ENCODE data around the gene SH3PXD2A. TPM values are rescaled to one million over a fixed set of nuclear protein-coding genes. Genes with fewer than 3 reads are reported as not detected.
A peak's percentile ranks its signal among the peaks of the same experiment; 100 is the strongest.

Gene SH3PXD2A
- total and polyA plus RNA-seq, 5 donors from 2014 or later = 0.24 to 15.4 (median 0.47) TPM

DNA sequence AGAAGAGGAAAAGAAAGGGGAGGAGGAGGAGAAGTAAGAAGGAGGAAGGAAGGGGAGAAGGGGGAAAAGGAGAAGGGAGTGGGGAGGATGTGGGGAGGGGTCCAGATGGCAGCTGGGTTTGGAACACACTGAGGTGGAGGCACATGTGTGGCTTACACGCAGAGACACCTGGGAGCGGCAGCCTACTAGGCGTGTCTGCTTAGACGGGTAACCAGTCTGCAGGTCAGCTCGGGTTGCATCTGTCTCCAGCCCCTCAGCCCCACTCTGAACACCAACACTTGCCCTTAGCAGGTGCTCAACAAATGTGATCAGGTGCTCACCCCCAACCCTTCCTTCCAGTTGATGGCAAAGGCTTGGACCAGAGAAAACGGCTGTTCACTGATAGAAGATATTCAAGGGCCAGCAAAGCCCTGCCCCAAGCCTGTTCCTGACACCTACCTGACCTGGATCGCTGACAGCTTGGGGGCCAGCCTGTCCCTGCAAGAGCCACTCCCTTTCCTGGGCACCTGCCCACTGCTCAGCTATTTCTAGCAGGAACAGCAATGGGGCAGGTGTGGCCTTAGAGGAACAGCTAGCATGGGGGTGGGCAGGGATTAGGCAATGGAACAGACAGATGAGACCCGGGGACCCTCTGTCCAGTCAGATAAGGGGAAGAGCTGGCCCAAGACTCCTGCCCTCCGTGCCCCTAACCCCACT, 70.5 kb downstream of the SH3PXD2A start:
- H3K4me3 Mint-ChIP-seq = no peak overlapping the region
- no peaks in the 10 kb centered on the region for H3K36me3 ChIP-seq (ENCODE audit: control insufficient read depth, insufficient read depth, low read length)
- ATAC-seq (ENCODE audit: low read depth in 2 of 2) (no peak), DNase-seq (no peak)
- H3K27ac ChIP-seq (ENCODE audit: insufficient read depth, low read length, poor library complexity, severe bottlenecking) = no peak overlapping the region
- peaks cover 4 to 24% (median 8%) of the 10 kb centered on the region in 4 donors for H3K4me1 Mint-ChIP-seq
- H3K9me3 ChIP-seq (ENCODE audit: control insufficient read depth in 2 of 2, low read length in 2 of 2) = no peaks in the 10 kb centered on the region
- peaks cover 6% of the 10 kb centered on the region for H3K27me3 Mint-ChIP-seq
- H3K27ac Mint-ChIP-seq = peak overlapping the region in 2 of 3 donors; percentile 9 to 77
- no peak overlapping the region for H3K4me3 ChIP-seq (ENCODE audit: low read depth, low read length)
- H3K36me3 Mint-ChIP-seq = peaks cover 5% of the 10 kb centered on the region
- H3K27me3 ChIP-seq (ENCODE audit: control insufficient read depth, insufficient read depth, low read length) = no peaks in the 10 kb centered on the region
- peaks cover 7% of the 10 kb centered on the region for H3K4me1 ChIP-seq (ENCODE audit: control insufficient read depth, insufficient read depth, low read length, poor library complexity, severe bottlenecking)
- no peaks in the 10 kb centered on the region for H3K9me3 Mint-ChIP-seq

DNA sequence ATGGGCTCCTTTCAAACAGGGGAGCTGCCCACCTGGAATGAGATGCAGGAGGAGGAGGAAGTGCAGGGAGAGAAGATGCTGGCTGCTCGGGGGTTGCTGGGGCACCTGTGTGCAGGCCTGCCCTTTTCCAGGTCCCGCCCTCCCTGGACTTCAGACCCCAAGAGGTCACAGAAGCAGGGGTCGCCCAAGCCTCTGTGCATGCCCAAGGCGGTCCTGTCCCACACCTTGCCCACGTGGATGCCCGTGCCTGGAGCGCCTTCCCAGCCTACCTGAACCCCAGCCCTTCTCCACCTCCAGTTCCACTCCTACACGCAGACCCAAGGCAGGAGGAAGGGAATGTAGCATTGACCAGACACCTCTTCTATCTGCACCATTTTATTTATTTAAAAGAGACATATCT, 71.3 kb downstream of the SH3PXD2A start:
- H3K27me3 Mint-ChIP-seq = peaks cover 6% of the 10 kb centered on the region
- no peaks in the 10 kb centered on the region for H3K9me3 ChIP-seq (ENCODE audit: control insufficient read depth in 2 of 2, low read length in 2 of 2)
- no peak overlapping the region for H3K4me3 Mint-ChIP-seq
- H3K36me3 ChIP-seq (ENCODE audit: control insufficient read depth, insufficient read depth, low read length) = no peaks in the 10 kb centered on the region
- no peak overlapping the region for H3K27ac ChIP-seq (ENCODE audit: insufficient read depth, low read length, poor library complexity, severe bottlenecking)
- no peaks in the 10 kb centered on the region for H3K4me1 ChIP-seq (ENCODE audit: control insufficient read depth, insufficient read depth, low read length, poor library complexity, severe bottlenecking)
- H3K4me3 ChIP-seq (ENCODE audit: low read depth, low read length) = no peak overlapping the region
- H3K9me3 Mint-ChIP-seq = no peaks in the 10 kb centered on the region
- ATAC-seq (ENCODE audit: low read depth in 2 of 2) (no peak), DNase-seq (no peak)
- no peaks in the 10 kb centered on the region for H3K27me3 ChIP-seq (ENCODE audit: control insufficient read depth, insufficient read depth, low read length)
- H3K27ac Mint-ChIP-seq = no peak overlapping the region
- peaks cover 3 to 16% (median 7%) of the 10 kb centered on the region in 4 donors for H3K4me1 Mint-ChIP-seq
- peaks cover 5% of the 10 kb centered on the region for H3K36me3 Mint-ChIP-seq

DNA sequence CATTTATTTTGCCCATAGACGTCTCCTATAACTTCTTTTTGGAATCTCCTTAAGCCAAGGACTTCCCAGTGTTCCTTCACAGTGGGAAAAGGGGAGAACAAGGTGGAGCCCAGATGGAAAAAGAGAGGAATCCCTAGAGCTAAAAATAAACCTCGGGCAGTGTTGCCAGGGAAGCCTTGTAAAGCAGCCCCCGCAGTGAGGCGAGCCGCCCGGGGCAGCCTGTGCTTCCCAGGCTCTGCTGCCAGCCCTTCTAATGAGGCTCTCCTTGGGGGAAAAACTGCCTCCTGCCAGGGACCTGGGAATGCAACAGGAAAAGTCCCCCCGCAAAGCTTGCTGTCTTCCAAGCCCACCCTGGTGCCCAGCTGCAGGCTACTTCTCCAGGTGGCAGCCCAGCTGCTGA, 71.7 kb downstream of the SH3PXD2A start:
- no peak overlapping the region for H3K27ac ChIP-seq (ENCODE audit: insufficient read depth, low read length, poor library complexity, severe bottlenecking)
- peaks cover 6% of the 10 kb centered on the region for H3K27me3 Mint-ChIP-seq
- peaks cover 5% of the 10 kb centered on the region for H3K36me3 Mint-ChIP-seq
- H3K36me3 ChIP-seq (ENCODE audit: control insufficient read depth, insufficient read depth, low read length) = no peaks in the 10 kb centered on the region
- DNase-seq (no peak), ATAC-seq (ENCODE audit: low read depth in 2 of 2) (no peak)
- H3K4me3 ChIP-seq (ENCODE audit: low read depth, low read length) = no peak overlapping the region
- H3K27ac Mint-ChIP-seq = no peak overlapping the region
- no peaks in the 10 kb centered on the region for H3K4me1 ChIP-seq (ENCODE audit: control insufficient read depth, insufficient read depth, low read length, poor library complexity, severe bottlenecking)
- peaks cover 3 to 13% (median 7%) of the 10 kb centered on the region in 4 donors for H3K4me1 Mint-ChIP-seq
- no peak overlapping the region for H3K4me3 Mint-ChIP-seq
- H3K9me3 Mint-ChIP-seq = no peaks in the 10 kb centered on the region
- H3K27me3 ChIP-seq (ENCODE audit: control insufficient read depth, insufficient read depth, low read length) = no peaks in the 10 kb centered on the region
- H3K9me3 ChIP-seq (ENCODE audit: control insufficient read depth in 2 of 2, low read length in 2 of 2) = no peaks in the 10 kb centered on the region

- Mint-ChIP-seq H3K36me3 (peaks cover 5% of the 10 kb centered on the region), H3K27me3 (peaks cover 6% of the 10 kb centered on the region), H3K4me3 (peak overlapping the region in 1 of 4 donors; percentile 42), H3K9me3 (no peaks in the 10 kb centered on the region), H3K27ac (peak overlapping the region in 2 of 3 donors; percentile 11 to 52), H3K4me1 (peaks cover 4 to 19% (median 7%) of the 10 kb centered on the region in 4 donors)
- Histone ChIP-seq H3K4me3 (ENCODE audit: low read depth, low read length) (no peak overlapping the region), H3K27me3 (ENCODE audit: control insufficient read depth, insufficient read depth, low read length) (no peaks in the 10 kb centered on the region), H3K36me3 (ENCODE audit: control insufficient read depth, insufficient read depth, low read length) (no peaks in the 10 kb centered on the region), H3K27ac (ENCODE audit: insufficient read depth, low read length, poor library complexity, severe bottlenecking) (no peak overlapping the region), H3K4me1 (ENCODE audit: control insufficient read depth, insufficient read depth, low read length, poor library complexity, severe bottlenecking) (no peaks in the 10 kb centered on the region), H3K9me3 (ENCODE audit: control insufficient read depth in 2 of 2, low read length in 2 of 2) (no peaks in the 10 kb centered on the region)
- peak in 1 of 3 donors; percentile 60 for DNase-seq
- peak in 1 of 2 donors; percentile 37 for ATAC-seq (ENCODE audit: low read depth in 2 of 2)
These were observed 73.9 kb downstream of the SH3PXD2A start for GRCh38 chr10:103781329-103782061.

- H3K9me3 Mint-ChIP-seq = no peaks in the 10 kb centered on the region
These were observed 74.9 kb downstream of the SH3PXD2A start for GRCh38 chr10:103780242-103781149.

GRCh38 chr10:103778358-103779139, 76.8 kb downstream of the SH3PXD2A start:
- Histone ChIP-seq H3K36me3 (ENCODE audit: control insufficient read depth, insufficient read depth, low read length) (no peaks in the 10 kb centered on the region), H3K4me1 (ENCODE audit: control insufficient read depth, insufficient read depth, low read length, poor library complexity, severe bottlenecking) (no peaks in the 10 kb centered on the region), H3K9me3 (ENCODE audit: control insufficient read depth in 2 of 2, low read length in 2 of 2) (no peaks in the 10 kb centered on the region), H3K4me3 (ENCODE audit: low read depth, low read length) (no peak overlapping the region), H3K27me3 (ENCODE audit: control insufficient read depth, insufficient read depth, low read length) (no peaks in the 10 kb centered on the region), H3K27ac (ENCODE audit: insufficient read depth, low read length, poor library complexity, severe bottlenecking) (no peak overlapping the region)
- no peaks in the 10 kb centered on the region for H3K27me3 Mint-ChIP-seq
- peaks cover 5% of the 10 kb centered on the region for H3K36me3 Mint-ChIP-seq
- no peak overlapping the region for H3K4me3 Mint-ChIP-seq
- H3K9me3 Mint-ChIP-seq = no peaks in the 10 kb centered on the region
- DNase-seq = no peak
- ATAC-seq (ENCODE audit: low read depth in 2 of 2) = no peak
- H3K27ac Mint-ChIP-seq = no peak overlapping the region
- H3K4me1 Mint-ChIP-seq = peaks cover 5 to 25% (median 13%) of the 10 kb centered on the region in 4 donors

More at GRCh38 chr10:103780242-103781149, 74.9 kb downstream of the SH3PXD2A start:
- Histone ChIP-seq H3K36me3 (ENCODE audit: control insufficient read depth, insufficient read depth, low read length) (no peaks in the 10 kb centered on the region), H3K27me3 (ENCODE audit: control insufficient read depth, insufficient read depth, low read length) (no peaks in the 10 kb centered on the region), H3K4me3 (ENCODE audit: low read depth, low read length) (no peak overlapping the region), H3K27ac (ENCODE audit: insufficient read depth, low read length, poor library complexity, severe bottlenecking) (no peak overlapping the region), H3K9me3 (ENCODE audit: control insufficient read depth in 2 of 2, low read length in 2 of 2) (no peaks in the 10 kb centered on the region), H3K4me1 (ENCODE audit: control insufficient read depth, insufficient read depth, low read length, poor library complexity, severe bottlenecking) (no peaks in the 10 kb centered on the region)
- ATAC-seq (ENCODE audit: low read depth in 2 of 2) (no peak), DNase-seq (no peak)
- Mint-ChIP-seq H3K27ac (peak overlapping the region in 1 of 3 donors; percentile 11), H3K27me3 (peaks cover 6% of the 10 kb centered on the region), H3K4me3 (peak overlapping the region in 1 of 4 donors; percentile 21), H3K36me3 (peaks cover 5% of the 10 kb centered on the region), H3K4me1 (peaks cover 4 to 21% (median 8%) of the 10 kb centered on the region in 4 donors)
